AG04450 (cell line): ENCODE measurements around the gene LRRIQ1. TPM values are rescaled to one million over a fixed set of nuclear protein-coding genes. Genes with fewer than 3 reads are reported as not detected.

Experiments
- CTCF ChIA-PET: fragments of 300-600, 350-600 bp; formaldehyde crosslinking; extraction: SDS; loops from one replicate; lab custom pipeline; 2022; ENCODE audit warnings: antibody characterized with exemption, inconsistent platforms; lab: Charles Lee
- POLR2A ChIA-PET: fragments of 350-600 bp; formaldehyde crosslinking; extraction: SDS; loops from one replicate; lab custom pipeline; 2021; ENCODE audit warnings: antibody characterized with exemption, inconsistent platforms; lab: Yijun Ruan, JAX
- DNase-seq: peaks from one replicate; pipeline ENCODE4 v3.0.0-alpha.2; 2011; ENCODE audit warnings: low read depth, low spot score
- H3K27ac ChIP-seq: one replicate; pipeline ENCODE4 v1.5.1; 2012; ENCODE audit warnings: low read depth, low read length, control low read depth
- H3K27me3 ChIP-seq: one replicate; pipeline ENCODE4 v1.6.0; 2012; ENCODE audit warnings: low read length; ENCODE audit not compliant: control insufficient read depth, insufficient read depth
- H3K4me3 ChIP-seq: 2 replicates; pipeline ENCODE4 v1.5.1; 2011; ENCODE audit warnings: mild to moderate bottlenecking, low read depth, low read length, control low read depth
- H3K9me3 ChIP-seq: 2 replicates; pipeline ENCODE4 v1.5.1; 2012; ENCODE audit warnings: low read length; ENCODE audit not compliant: control insufficient read depth, insufficient read depth
- polyA minus RNA-seq: library from RNA; depleted of rRNA, polyadenylated mRNA; stranded (reverse); fragments of >200 nt; gene quantifications from 2 replicates; pipeline ENCODE4 v1.2.3, GENCODE V29; 2011; rRNA and poly(A)+ RNA removed
- polyA plus RNA-seq: library from polyadenylated mRNA; depleted of rRNA; stranded (reverse); fragments of >200 nt; gene quantifications from 2 replicates; pipeline ENCODE4 v1.2.3, GENCODE V29; 2011; rRNA removed
- TF ChIP-seq, protein P1 (sequence below): IDR thresholded peaks from 2 replicates; pipeline ENCODE4 v1.5.1; 2011; ENCODE audit warnings: low read depth, low read length, control low read depth, inconsistent platforms

Gene LRRIQ1, protein sequence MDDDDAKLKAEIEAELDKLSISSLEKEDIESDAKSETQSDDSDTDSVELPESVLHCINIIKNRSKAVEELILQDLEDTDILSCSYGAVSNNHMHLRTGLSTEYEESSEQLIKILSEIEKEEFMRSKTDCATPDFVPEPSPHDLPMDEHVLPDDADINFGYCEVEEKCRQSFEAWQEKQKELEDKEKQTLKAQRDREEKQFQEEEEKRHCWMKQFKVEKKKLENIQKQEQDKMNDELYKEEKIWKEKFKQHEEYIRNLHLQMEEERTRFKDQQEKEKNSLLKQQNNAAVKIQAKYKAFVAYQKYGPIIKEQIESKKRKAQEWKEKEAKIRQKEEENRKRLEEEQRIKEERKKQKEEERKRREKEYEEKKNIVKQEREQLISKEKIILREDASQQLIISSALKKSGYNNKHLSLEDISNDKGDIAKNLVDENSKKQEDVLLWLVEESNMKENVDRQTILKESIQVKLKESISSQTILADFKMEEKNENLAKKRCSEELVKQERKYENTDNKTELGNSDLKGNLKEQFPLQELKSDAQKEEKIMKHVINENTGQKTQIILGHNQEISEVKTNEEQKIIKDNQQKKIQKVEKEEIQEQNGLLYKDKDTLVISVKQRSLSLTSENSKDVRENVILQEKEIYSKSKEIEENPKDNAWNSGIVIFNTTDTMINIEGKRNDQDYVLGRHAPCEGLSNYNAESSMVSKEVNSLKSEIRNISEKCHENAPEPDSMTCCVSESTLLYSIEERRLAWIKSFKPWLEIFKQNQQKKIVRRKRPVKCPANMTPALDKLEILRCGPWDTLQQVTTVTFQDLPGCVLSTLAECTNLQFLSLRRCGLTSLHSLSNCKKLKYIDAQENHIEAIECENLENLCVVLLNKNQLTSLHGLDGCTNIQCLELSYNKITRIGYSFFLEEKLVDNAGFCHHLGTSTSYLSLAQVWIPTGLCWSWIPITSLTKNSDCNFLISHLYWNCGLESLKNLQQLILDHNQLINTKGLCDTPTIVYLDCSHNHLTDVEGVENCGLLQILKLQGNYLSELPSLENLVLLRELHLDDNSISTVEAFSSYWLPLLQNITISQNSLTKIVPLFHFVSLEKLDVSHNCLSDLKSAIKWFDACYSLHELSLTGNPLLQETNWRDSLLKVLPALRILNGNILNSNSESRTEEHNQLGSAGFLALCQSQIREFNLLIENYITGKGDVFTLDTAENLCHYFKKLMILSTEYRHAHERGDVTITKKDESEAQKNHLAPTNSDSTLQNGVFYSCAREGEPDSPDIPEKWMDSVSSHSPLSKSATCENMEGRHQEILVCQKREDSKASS (N-terminal part only)
- polyA plus RNA-seq (0.15 and 0.58 TPM in 2 replicates), polyA minus RNA-seq (0.26 TPM in 1 of 2 replicates, not detected in the other)

DNA sequence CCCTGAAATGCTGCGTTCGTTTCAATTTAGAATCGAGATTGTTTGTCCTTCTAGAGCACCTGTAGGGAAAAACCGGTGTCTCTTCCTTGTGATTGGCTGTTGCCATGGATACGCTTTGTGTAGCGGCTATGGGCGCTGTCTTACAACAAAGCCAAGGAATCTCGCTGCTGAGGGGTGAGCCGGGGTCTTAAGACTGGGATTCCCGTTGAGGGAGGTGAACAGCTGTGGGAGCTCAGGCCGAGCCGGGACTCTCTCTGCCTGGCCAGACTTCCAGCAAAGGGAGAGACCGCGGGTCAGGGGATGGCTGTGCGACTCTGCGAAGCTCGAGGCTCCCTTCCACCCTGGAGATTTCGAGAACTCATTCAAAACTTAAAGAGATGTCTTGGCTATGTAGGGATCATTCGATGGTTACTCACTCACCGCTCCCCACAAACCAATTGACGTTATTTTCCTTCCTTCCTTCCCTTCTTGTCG is at the start of gene LRRIQ1, which contains the start of gene TSPAN19:
Gene LRRIQ1 (plus strand): TSS at position 118 of the 474 bp plus-strand sequence. CDS start 1,826 bp downstream, outside the sequence.
Gene TSPAN19 (minus strand): TSS at position 44 of the 474 bp plus-strand sequence. CDS start 6,331 bp downstream, outside the sequence.
- H3K9me3 ChIP-seq: no peaks in the 10 kb centered on the region
- H3K27me3 ChIP-seq: no peaks in the 10 kb centered on the region
- POLR2A ChIA-PET: no interaction called here
- H3K4me3 ChIP-seq: peak within 1 kb of the TSS; percentile 71
- peak; percentile 47 for DNase-seq
- TF ChIP-seq, protein P1, sequence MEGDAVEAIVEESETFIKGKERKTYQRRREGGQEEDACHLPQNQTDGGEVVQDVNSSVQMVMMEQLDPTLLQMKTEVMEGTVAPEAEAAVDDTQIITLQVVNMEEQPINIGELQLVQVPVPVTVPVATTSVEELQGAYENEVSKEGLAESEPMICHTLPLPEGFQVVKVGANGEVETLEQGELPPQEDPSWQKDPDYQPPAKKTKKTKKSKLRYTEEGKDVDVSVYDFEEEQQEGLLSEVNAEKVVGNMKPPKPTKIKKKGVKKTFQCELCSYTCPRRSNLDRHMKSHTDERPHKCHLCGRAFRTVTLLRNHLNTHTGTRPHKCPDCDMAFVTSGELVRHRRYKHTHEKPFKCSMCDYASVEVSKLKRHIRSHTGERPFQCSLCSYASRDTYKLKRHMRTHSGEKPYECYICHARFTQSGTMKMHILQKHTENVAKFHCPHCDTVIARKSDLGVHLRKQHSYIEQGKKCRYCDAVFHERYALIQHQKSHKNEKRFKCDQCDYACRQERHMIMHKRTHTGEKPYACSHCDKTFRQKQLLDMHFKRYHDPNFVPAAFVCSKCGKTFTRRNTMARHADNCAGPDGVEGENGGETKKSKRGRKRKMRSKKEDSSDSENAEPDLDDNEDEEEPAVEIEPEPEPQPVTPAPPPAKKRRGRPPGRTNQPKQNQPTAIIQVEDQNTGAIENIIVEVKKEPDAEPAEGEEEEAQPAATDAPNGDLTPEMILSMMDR: no peak
- CTCF ChIA-PET: interaction anchor here (1.5 to 13.6 kb wide), 3 partner anchors 22 to 161 kb away, joined by 3 to 497 read pairs (median 7); no protein-coding TSS in a partner anchor
- H3K27ac ChIP-seq: no peak within 1 kb of the TSS

DNA sequence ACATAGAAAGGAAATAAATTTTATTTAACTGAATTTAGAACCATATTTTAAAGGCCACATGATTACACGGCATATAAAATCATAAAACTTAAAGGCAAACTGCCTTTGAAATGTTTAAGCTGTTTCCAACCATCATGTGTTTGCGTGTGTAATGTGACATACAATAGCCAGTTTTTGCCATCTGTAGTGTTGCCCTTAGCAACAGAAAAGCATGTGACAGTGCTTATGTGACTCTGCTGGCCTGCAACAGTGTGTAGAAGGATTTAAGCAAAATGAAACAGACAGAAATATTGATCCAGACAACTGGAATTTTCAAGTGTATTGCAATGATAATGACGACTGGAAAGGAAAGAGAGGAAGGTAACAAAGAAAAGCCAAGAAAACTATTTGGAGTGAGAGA is 49.6 kb upstream of the LRRIQ1 start:
- Histone ChIP-seq H3K4me3 (no peak overlapping the region), H3K27me3 (no peaks in the 10 kb centered on the region), H3K9me3 (no peaks in the 10 kb centered on the region), H3K27ac (no peak overlapping the region)
- DNase-seq: no peak
- ChIA-PET CTCF (interaction anchor here (0.6 kb wide), 1 partner anchor 71 kb away, joined by 3 read pairs; no protein-coding TSS in a partner anchor), POLR2A (no interaction called here)
- TF ChIP-seq, protein P1: no peak

DNA sequence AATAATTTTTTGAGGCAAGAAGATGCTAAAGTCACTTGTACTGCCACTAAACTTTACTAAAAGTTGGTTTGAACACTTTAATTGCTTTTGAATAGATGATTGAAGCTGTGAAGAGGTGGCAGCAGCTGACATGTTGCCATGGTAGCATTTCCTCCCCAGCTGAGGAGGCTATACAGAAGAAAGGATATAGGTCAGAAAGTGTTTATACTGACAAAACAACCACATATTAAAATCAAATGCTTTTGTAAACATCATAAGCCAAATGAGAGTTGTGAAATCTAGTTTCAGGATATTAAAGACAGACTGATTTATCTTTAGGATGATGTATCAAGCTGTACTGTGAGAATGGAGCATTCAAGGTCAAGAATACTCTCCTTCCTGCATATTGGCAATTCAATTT is 41.7 kb upstream of the LRRIQ1 start:
- Histone ChIP-seq H3K9me3 (no peaks in the 10 kb centered on the region), H3K27me3 (no peaks in the 10 kb centered on the region), H3K27ac (no peak overlapping the region), H3K4me3 (no peak overlapping the region)
- POLR2A ChIA-PET: no interaction called here
- TF ChIP-seq, protein P1: no peak
- DNase-seq: no peak
- CTCF ChIA-PET: interaction anchor here (1.6 kb wide), 1 partner anchor 119 kb away, joined by 5 read pairs; no protein-coding TSS in a partner anchor

DNA sequence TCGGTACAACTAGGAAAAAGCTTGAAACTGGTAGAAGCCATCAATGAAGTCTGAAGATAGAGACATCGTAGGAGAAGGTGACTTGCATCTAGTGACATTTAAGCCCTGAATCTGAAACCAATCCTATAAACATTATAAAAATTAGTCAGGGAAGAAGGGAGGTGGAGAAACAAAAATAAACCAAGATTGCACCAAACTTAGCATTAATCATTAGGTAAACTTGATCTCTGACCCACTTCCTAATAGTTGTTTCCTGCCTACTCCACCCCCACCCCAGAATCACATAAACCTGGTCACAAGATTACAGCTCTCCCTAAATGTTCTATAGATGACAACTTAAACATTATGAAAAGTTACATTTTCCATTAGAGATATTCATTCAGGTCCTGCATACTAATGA is 40.5 kb upstream of the LRRIQ1 start:
- TF ChIP-seq, protein P1: no peak
- H3K27ac ChIP-seq: no peak overlapping the region
- no peak overlapping the region for H3K4me3 ChIP-seq
- H3K9me3 ChIP-seq: no peaks in the 10 kb centered on the region
- POLR2A ChIA-PET: no interaction called here
- no peak for DNase-seq
- CTCF ChIA-PET: interaction anchor here (1.6 kb wide), 1 partner anchor 121 kb away, joined by 5 read pairs; no protein-coding TSS in a partner anchor
- no peaks in the 10 kb centered on the region for H3K27me3 ChIP-seq
